Measurements from ENCODE around the gene MRPL16. TPM values are rescaled to one million over a fixed set of nuclear protein-coding genes. Genes with fewer than 3 reads are reported as not detected.

Gene MRPL16
- polyA plus RNA-seq, 1 of the 3 experiments (the other 2 are of a cell fraction): 77.6 TPM

DNA sequence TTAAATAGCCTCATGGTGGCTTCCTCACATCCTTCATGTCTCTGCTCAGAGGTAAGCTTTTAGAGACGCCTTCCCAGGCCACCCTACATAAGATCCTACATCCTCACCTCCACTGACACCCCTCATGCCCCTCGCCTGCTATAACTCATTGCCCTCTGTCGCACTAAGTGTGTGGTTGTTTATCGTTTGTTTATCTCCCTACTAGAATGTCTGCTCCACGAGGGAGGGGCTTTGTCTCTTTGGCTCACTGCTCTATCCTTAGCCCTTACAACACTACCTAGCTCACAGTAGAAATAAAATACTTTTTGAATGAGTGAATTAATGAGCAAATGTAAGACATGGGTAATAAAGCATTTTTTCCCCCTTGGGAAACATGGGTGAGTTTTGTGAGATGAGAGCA is 36.0 kb upstream of the MRPL16 start:
- 15% methylated on average over 5 of the region's 5 CpGs for WGBS (ENCODE audit: low lambda C conversion rate)
- Histone ChIP-seq H2AFZ (ENCODE audit: low read depth) (no peak overlapping the region), H3K4me2 (no peak overlapping the region), H3K79me2 (ENCODE audit: insufficient read depth) (no peaks in the 10 kb centered on the region), H3K4me1 (ENCODE audit: control insufficient read depth in 1 of 2, insufficient read depth in 2 of 2, low read depth in 1 of 2, low read length in 1 of 2) (no peaks in the 10 kb centered on the region), H3K9me3 (no peaks in the 10 kb centered on the region), H3F3A (replicated peaks; ENCODE audit: insufficient read depth) (no peaks in the 10 kb centered on the region), H3K4me3 (ENCODE audit: low read depth in 2 of 2, low read length in 1 of 2) (no peak overlapping the region), H4K20me1 (ENCODE audit: insufficient read depth) (no peaks in the 10 kb centered on the region), H3K27ac (ENCODE audit: low read depth in 2 of 2, low read length in 1 of 2) (no peak overlapping the region), H3K9me2 (no peaks in the 10 kb centered on the region), H3K9ac (no peak overlapping the region), H3K27me3 (ENCODE audit: insufficient read depth) (no peaks in the 10 kb centered on the region; the same call in 1 of the 2 replicates), H3K36me3 (replicated peaks in 1 of 2; ENCODE audit: control insufficient read depth in 1 of 2, insufficient read depth in 2 of 2, low read length in 1 of 2) (no peaks in the 10 kb centered on the region)
- TF ChIP-seq IRF3 (IDR thresholded peaks at IDR 0.05; ENCODE audit: low read depth, low read length): no peak
- TF ChIP-seq, protein P1, sequence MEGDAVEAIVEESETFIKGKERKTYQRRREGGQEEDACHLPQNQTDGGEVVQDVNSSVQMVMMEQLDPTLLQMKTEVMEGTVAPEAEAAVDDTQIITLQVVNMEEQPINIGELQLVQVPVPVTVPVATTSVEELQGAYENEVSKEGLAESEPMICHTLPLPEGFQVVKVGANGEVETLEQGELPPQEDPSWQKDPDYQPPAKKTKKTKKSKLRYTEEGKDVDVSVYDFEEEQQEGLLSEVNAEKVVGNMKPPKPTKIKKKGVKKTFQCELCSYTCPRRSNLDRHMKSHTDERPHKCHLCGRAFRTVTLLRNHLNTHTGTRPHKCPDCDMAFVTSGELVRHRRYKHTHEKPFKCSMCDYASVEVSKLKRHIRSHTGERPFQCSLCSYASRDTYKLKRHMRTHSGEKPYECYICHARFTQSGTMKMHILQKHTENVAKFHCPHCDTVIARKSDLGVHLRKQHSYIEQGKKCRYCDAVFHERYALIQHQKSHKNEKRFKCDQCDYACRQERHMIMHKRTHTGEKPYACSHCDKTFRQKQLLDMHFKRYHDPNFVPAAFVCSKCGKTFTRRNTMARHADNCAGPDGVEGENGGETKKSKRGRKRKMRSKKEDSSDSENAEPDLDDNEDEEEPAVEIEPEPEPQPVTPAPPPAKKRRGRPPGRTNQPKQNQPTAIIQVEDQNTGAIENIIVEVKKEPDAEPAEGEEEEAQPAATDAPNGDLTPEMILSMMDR (IDR thresholded peaks at IDR 0.05): no peak
- TF ChIP-seq RAD21 (IDR thresholded peaks at IDR 0.05; ENCODE audit: low read length): no peak
- TF ChIP-seq, protein P2, sequence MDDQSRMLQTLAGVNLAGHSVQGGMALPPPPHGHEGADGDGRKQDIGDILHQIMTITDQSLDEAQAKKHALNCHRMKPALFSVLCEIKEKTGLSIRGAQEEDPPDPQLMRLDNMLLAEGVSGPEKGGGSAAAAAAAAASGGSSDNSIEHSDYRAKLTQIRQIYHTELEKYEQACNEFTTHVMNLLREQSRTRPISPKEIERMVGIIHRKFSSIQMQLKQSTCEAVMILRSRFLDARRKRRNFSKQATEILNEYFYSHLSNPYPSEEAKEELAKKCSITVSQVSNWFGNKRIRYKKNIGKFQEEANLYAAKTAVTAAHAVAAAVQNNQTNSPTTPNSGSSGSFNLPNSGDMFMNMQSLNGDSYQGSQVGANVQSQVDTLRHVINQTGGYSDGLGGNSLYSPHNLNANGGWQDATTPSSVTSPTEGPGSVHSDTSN (IDR thresholded peaks at IDR 0.05): no peak
- no peak for TF ChIP-seq SMC3 (IDR thresholded peaks at IDR 0.05; ENCODE audit: low read depth, low read length)
- no peak for TF ChIP-seq TAF1 (IDR thresholded peaks at IDR 0.05; ENCODE audit: borderline replicate concordance, low read depth, low read length)
- TF ChIP-seq MAX (IDR thresholded peaks at IDR 0.05; ENCODE audit: low read depth): no peak
- TF ChIP-seq YY1 (IDR thresholded peaks at IDR 0.05; ENCODE audit: low read depth): no peak
- TF ChIP-seq, protein P3, sequence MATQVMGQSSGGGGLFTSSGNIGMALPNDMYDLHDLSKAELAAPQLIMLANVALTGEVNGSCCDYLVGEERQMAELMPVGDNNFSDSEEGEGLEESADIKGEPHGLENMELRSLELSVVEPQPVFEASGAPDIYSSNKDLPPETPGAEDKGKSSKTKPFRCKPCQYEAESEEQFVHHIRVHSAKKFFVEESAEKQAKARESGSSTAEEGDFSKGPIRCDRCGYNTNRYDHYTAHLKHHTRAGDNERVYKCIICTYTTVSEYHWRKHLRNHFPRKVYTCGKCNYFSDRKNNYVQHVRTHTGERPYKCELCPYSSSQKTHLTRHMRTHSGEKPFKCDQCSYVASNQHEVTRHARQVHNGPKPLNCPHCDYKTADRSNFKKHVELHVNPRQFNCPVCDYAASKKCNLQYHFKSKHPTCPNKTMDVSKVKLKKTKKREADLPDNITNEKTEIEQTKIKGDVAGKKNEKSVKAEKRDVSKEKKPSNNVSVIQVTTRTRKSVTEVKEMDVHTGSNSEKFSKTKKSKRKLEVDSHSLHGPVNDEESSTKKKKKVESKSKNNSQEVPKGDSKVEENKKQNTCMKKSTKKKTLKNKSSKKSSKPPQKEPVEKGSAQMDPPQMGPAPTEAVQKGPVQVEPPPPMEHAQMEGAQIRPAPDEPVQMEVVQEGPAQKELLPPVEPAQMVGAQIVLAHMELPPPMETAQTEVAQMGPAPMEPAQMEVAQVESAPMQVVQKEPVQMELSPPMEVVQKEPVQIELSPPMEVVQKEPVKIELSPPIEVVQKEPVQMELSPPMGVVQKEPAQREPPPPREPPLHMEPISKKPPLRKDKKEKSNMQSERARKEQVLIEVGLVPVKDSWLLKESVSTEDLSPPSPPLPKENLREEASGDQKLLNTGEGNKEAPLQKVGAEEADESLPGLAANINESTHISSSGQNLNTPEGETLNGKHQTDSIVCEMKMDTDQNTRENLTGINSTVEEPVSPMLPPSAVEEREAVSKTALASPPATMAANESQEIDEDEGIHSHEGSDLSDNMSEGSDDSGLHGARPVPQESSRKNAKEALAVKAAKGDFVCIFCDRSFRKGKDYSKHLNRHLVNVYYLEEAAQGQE (IDR thresholded peaks at IDR 0.05; ENCODE audit: low read depth, low read length): no peak
- TF ChIP-seq MXI1 (IDR thresholded peaks at IDR 0.05; ENCODE audit: low read depth, low read length): no peak
- TF ChIP-seq NRF1 (IDR thresholded peaks at IDR 0.05; ENCODE audit: low read depth, low read length): no peak
- TF ChIP-seq FOXJ3 (CRISPR knock-in tag; IDR thresholded peaks at IDR 0.05): no peak
- no peak for TF ChIP-seq NFIC (IDR thresholded peaks at IDR 0.05; ENCODE audit: borderline replicate concordance)
- no peak for TF ChIP-seq SIN3A (IDR thresholded peaks at IDR 0.05; ENCODE audit: borderline replicate concordance, low read depth, low read length)
- no peak for TF ChIP-seq RFX5 (IDR thresholded peaks at IDR 0.05; ENCODE audit: low read length)
- TF ChIP-seq EZH2phosphoT487 (IDR thresholded peaks at IDR 0.05; ENCODE audit: borderline replicate concordance, low read depth): no peak
- no peak for TF ChIP-seq FOSL2 (IDR thresholded peaks at IDR 0.05; ENCODE audit: borderline replicate concordance, low read depth)
- TF ChIP-seq EP300 (IDR thresholded peaks at IDR 0.05; ENCODE audit: borderline replicate concordance in 1 of 2, low read depth in 1 of 2, low read length in 1 of 2): no peak
- DNase-seq: no peak
- ChIA-PET CTCF (interaction anchor here (1.3 to 1.4 kb wide), 2 partner anchors 10 to 24 kb away, joined by 3 to 4 read pairs; no protein-coding TSS in a partner anchor), POLR2A (no interaction called here)
